DMS53 treated with DMSO at 0.1 percent for 48 hours (cell line): ENCODE data around the gene GRM7.

Source experiments
- DNase-seq: peaks from one replicate; lab custom pipeline; 2025; ENCODE audit not compliant: unreplicated experiment; lab: John Stamatoyannopoulos, UW

Gene GRM7

GRCh38 chr3:6965881-6966280, 105.0 kb downstream of the GRM7 start:
- DNase-seq, result no peak

DNA sequence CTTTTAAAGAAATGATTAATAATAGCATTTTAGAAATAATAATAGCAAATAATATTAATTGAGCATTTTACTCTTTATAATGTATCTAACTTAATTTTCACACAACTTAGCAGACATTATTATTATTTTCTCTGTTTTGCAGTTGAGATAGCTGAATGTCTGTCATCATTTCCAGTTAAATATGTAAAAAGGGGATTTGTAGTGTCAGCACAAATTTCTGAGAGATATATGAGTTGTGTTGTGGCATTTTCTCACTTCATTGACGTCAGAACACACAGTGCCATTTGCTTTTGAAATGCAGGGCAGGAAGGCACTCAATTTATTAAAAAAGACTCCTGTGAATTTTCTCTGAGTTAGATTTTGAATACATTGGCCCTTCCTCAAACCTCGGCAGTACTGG, 111.0 kb downstream of the GRM7 start:
- DNase-seq, result no peak

GRCh38 chr3:6985848-6986247, 124.9 kb downstream of the GRM7 start:
- DNase-seq, result no peak

DNA sequence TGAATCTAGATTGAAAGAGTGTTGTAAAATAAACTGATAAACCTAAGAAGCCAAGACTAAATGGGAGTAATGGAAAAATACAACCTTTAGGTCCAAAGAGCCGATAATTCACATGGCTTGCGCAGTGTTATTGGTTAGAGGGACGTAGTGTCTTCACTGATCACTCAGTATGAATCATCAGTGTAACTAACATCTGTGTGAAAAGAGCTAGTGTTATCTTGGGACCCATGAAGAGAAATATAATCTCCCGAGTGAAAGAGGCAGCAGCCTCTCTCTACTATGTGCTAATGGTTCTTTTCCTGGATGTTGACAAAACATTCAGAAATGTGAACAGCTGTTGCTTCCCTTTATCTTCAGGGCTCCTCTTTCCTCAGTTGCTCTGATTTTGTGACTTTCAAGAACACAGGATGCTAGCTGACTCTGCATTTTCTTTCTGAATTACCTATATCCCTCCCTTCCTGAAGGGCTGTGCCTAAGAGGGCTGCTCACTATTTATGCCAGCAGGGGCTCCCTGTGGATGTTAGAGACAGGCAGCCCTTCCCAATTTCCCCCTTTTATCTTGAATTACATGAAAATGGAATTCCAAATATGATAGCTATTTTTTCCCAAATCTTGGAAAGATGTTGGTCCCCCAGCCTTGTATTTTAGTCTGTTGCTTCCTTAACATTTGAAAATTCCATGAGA, 128.8 kb downstream of the GRM7 start:
- no peak for DNase-seq

- DNase-seq, result peak; percentile 0
Measured at GRCh38 chr3:6994081-6994668, 133.3 kb downstream of the GRM7 start.

DNA sequence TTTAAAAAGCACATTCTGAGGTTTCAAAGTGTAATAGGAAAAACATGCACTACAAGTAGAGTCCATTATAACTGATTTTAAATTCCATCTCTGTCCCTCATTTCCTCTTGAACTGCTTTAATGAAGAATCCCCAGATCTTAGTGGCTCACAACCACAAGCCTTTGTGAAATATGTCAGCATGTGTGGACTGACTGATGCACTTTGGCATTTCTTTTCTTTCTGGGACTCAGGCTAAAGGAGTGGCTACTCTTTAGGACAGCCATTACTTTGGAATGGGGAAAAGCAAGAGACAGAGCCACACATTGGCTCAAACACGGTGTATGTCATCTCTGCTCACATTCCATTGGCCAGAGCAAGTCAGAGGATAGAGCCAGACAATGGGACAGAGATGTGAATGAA, 139.6 kb downstream of the GRM7 start:
- DNase-seq, result no peak

GRCh38 chr3:7001370-7001769, 140.5 kb downstream of the GRM7 start:
- DNase-seq, result no peak

DNA sequence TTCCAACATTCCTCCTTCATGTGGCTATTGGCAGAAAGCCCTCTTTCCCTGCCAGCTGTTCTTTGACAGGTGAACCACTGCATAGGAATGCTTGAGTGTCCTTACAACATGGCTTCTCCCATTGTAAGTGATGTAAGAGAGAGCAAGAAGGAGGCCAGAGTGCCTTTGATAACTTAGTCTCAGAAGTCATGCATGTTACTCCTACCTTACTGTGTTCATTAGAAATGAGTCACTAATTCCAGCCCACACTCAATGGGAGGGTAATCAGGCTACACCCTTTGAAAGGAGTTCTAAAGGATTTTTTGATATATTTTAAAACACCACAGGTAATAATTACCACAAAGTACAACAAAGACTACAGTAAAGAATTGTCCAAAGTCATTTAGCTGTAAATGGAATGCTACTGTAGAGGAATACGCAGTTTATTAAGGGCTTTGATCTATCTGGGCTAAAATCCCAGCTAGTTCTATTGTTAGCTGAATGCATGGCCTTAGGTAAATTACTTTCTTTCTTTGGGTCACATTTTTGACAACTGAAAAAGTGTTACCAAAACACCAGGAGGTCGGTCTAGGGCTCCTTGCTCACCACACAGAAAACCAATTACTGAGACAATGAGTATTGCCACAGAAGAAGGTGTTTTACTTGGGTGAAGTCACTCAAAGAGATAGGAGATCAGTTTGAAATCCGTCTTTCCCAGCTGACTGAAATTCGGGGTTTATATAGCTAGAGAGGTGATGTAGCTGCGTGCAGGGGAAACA, 154.9 kb downstream of the GRM7 start:
- DNase-seq, result no peak

DNA sequence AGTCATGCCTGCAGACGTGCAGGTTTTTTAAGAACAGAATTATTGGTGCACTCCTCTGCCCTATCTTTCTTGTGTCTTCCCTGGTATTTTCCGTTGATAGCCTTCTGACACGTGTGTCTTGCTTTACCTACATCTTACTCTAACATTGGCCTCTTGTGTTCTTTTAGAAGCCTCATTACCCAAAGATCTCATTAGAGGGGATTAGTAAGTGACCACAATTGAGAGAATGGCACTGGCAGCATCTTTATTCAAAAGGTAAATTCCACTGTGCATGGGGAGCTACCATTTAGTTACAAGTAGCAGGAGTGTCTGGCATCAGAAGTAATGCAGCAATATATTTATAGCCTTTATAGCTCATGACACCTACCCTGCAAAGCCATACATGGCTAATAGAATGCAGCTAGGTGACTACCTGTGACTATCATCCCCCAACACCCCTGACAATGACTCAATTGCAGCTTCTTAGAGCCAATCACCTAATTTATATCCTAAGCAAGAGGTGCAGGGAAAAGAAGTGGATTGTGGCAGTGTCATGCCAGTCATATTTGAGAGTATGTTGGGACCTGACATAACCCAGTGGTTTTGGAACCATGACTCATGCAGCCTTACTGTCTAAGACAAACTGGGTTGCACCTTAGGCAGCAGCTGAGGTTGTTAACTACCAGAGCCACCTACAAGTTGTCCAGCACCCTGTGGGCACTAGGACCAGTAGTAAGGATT, 164.8 kb downstream of the GRM7 start:
- DNase-seq, result no peak

DNA sequence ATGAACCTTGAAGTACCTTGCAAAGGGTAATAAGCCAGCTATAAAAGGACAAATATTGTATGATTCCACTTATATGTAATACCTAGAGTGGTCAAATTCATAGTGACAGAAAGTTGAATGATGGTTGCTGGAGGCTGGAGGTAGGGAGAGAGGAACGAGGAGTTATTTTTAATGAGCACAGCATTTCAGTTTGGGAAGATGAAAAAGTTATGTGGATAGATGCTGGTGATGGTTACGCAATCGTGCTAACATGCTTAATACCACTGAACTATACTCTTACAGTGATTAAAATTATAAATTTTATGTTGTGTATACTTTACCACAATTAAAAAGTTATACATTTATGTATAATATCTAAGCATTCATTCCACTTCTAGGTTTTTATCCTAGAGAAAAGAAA, 168.6 kb downstream of the GRM7 start:
- DNase-seq, result no peak

DNA sequence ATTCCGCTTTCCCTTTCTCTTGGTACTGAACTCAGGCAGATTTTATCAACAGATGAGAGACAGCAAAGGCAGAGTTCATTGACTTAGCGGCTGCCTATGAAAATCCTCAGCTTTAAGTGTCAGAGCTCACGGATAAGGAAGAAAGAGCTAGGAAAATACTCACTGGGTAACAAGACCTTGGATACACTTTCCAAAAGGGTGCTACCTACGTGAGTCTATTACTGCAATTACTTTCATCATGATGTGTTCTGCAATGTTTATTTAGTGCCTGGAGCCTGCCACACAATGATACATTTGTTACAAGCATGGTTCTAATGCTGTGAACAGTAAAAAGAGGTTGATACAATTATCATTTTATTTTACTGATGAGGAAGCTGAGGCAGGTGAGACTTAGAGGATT, 177.5 kb downstream of the GRM7 start:
- DNase-seq, result no peak

DNA sequence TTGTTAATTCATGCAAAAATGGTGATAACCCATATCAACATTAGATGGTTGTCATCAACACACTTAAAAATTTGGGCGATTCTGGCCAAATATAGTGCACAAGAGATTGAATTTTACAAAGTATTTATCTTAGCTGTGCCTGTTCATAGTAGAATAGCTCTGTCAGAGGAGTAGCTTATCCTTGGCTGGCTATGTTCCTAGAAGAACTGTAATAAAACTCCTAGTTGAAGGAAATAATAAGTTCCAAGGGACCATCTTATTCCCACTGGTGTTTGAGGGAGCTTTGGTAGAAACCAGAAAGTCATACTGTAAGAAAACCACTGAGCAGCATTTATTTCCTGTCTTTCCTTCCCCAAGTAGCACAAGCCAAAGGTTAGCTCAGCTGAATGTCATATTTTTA, 201.8 kb downstream of the GRM7 start:
- DNase-seq, result no peak

DNA sequence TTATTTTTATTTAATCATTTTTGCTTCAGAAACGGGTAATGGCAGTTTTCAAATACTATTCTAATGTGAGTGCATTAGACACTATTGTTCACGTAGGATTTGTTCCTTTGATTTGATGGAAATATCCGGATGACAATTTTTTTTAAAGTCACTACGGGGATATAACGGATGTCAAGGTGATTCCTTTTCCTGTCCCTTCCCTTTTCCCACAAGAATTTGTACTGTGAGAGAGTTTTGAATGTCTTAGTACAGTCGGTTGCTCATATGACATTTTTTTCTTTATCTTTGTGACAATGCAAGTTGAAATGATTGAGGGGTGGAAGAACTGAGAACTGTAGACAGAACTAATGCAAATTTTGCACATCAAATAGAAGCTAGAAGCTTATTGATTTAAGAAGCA, 209.5 kb downstream of the GRM7 start:
- DNase-seq, result no peak

GRCh38 chr3:7074217-7074616, 213.3 kb downstream of the GRM7 start:
- no peak for DNase-seq

DNA sequence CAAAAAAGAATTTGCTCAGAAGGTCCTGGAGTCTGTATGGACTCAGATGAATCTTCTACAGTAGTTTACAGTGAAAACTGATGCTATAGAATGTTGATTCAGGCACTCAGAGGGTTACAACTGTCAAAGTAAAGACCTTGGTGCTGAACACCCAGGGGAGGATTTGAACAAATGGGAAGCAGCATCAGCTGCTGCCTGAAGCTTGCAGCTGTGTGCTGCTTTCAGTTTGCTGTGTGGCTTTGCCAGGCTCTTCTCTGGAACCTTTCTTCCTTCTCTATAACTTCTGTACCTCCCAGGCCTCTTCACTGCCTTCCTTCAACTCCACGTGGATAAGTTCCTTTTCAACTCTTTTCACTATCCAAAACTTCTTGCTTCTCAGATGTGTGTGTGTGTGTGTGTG, 214.2 kb downstream of the GRM7 start:
- DNase-seq, result no peak

DNA sequence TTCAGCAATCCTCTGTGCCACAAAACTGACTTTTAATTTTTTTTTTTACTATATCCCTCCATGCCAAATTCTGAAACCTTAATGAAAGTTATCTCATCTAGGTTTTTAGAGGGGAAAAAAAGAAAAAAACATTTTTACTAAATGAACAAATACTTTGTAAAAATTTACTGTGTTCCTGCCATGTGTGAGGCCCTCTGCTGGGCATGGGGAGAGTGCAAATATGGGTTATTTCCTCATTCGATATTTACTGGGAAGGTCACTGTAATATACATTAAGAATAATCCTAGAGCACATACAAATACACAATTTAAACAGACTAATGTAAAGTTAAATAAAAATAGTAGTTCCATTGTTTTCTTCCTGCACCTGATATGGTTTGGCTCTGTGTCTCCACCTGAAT, 215.0 kb downstream of the GRM7 start:
- DNase-seq, result no peak

DNA sequence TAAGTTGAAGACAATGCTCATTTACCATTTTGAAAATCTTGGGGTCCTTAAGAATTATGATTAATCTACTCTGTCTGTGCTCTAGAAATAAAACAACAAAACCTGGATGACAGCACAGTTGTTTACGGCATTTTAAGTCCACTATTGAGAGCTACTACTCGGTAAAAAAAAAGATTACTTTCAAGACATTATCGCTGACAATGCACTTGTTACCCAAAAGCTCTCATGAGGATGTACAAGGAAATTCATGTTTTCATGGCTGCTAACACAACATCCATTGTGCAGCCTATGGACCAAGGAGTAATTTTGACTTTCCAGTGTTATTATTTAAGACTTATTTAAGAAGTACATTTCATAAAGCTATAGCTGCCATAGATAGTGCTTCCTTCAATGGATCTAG, 221.3 kb downstream of the GRM7 start:
- no peak for DNase-seq

GRCh38 chr3:7086417-7086816, 225.5 kb downstream of the GRM7 start:
- no peak for DNase-seq

GRCh38 chr3:7095116-7095515, 234.2 kb downstream of the GRM7 start:
- no peak for DNase-seq

DNA sequence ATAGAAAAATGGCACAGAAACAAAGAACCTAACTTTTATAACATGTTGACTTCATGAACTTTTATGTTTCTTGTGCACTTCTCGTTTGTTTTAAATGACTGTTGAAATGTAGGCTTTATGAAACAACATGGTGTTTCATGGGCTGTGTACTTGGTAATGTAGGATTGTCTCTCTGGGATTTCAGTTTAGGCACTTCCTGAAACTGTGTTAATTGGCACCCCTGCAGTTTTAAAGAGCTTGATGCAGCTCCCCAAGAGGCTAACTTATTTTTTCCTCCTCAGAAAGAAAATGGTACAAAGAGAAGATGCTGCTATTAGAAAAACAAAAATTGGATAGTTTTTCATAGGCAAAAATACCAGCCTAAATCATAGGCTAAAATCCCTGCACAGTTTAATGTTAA, 239.2 kb downstream of the GRM7 start:
- no peak for DNase-seq

- no peak for DNase-seq
Measured at GRCh38 chr3:7106635-7107034, 245.7 kb downstream of the GRM7 start.

GRCh38 chr3:7112523-7113056, 251.7 kb downstream of the GRM7 start:
- DNase-seq, result no peak
